ELR (cell line): ENCODE data around the gene THAP5.
A peak's percentile ranks its signal among the peaks of the same experiment; 100 is the strongest.

ENCODE experiments used
- DNase-seq: peaks from one replicate; pipeline ENCODE4 v3.0.0-alpha.2; 2015; ENCODE audit warnings: low read depth

THAP5 gene

DNA sequence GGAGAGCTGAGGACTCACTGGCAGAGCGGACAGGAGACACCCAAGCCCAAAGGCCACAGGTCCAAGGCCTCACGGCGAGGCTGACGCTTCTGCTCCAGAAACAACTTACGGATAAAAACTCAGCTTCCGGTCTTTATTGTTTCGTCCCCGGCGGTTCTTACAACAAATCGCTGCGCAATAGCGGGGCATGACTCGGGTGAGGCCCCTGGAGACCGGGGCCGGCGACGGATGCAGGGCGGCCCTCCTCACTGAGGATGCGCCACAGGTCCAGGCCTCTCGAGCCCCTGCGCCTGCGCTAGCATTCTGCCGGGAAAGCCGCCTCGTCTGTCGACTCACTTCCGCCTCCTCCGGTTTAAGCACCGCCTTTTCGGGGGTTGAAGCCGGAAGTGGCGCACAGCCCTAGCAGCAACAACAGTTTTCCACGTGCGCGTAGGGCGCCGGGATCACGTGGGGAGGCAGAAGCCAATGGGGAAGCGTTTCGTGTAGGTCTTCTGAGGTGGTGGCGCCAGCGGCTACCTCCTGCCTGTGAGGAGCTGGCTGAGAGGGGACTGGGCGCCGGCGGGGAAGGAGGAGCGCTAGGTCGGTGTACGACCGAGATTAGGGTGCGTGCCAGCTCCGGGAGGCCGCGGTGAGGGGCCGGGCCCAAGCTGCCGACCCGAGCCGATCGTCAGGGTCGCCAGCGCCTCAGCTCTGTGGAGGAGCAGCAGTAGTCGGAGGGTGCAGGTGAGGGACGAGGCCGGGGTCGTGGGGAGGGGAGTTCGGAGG, at the start of gene THAP5, which contains the start of gene DNAJB9:
THAP5 (minus strand) TSS at position 326 of the 765 bp plus-strand sequence; CDS start at position 189, 137 bp downstream.
DNAJB9 (plus strand) TSS at position 494 of the 765 bp plus-strand sequence. CDS start 1,853 bp downstream, outside the sequence.
- DNase-seq = peak; percentile 99

GRCh38 chr7:108618056-108618455, 48.5 kb upstream of the THAP5 start:
- DNase-seq = no peak

DNA sequence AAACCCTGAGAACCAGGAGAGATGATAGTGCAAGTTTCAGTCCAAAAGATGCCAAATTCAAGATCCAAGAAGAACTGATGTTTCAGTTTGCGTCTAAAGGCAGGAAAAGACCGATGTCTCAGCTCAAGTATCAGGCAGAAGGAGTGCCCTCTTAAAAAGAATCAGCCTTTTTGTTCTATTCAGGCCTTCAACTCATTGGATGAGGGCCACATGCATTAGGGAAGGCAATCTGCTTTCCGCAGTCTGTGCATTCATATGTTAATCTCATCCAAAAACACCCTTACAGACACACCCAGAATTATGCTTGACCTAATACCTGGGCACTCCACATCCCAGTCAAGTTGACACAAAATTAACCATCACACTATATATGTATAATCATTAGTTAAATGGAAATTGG, 45.4 kb upstream of the THAP5 start:
- DNase-seq = no peak

GRCh38 chr7:108613949-108614381, 44.5 kb upstream of the THAP5 start:
- DNase-seq = no peak

GRCh38 chr7:108613147-108613948, 43.8 kb upstream of the THAP5 start:
- DNase-seq = peak; percentile 56

GRCh38 chr7:108611268-108611667, 41.8 kb upstream of the THAP5 start:
- no peak for DNase-seq

DNA sequence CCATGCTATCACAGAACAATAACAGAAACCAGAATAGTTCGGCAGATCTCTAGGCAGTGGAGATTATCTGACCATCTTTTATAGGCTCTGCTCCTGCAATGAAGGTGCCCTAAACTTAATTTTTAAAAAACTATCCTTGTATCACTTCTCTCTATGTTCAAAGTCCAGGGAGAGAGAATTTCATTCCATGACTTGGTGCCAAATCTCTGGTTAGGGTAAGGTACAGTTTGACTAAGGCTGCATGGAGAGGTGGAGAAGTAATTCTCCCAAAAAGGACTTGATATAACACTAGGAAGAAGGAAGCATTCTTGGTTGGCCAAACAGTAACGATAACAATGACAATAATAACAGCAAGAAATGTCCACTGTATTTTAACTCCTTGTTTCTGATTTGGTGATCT, 40.1 kb upstream of the THAP5 start:
- no peak for DNase-seq

GRCh38 chr7:108605559-108606201, 36.2 kb upstream of the THAP5 start:
- DNase-seq = no peak

DNA sequence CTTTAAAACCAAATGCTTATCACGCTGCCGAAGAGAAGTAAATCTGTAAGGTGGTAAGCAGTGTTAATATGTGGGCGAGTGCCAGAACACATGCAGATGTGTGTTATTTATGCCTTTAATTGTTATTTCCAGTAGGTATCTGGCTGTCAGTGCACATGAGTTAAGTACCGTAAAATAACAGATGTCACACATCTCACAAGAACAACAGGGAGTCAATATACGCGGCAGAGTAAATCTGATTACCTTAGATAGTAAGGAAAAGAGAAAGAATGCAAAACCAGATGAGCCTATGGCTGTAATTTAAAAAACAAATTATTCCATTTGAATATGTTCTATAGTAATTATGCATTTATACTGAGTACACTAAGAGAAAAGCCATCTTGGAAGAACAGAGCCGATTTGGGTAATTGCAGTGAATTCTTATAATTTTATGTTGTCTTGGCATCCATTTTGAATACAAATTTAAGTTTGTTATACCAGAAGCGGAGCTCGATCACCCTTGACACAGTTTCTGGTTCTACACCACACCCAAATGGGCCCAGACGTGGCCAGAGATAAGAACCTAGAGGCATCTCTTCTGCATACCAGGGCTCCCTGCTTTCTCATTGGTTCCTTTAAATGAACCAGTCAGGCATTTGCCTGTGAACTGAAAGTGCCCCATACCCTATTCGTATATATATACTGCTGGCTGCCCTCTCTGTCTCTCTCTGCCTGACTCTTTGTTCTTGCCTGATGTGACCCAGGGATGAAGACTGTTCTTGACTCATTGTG, 35.0 kb upstream of the THAP5 start:
- no peak for DNase-seq

GRCh38 chr7:108603656-108604306, 34.3 kb upstream of the THAP5 start:
- no peak for DNase-seq

GRCh38 chr7:108600399-108600798, 30.9 kb upstream of the THAP5 start:
- DNase-seq = no peak

DNA sequence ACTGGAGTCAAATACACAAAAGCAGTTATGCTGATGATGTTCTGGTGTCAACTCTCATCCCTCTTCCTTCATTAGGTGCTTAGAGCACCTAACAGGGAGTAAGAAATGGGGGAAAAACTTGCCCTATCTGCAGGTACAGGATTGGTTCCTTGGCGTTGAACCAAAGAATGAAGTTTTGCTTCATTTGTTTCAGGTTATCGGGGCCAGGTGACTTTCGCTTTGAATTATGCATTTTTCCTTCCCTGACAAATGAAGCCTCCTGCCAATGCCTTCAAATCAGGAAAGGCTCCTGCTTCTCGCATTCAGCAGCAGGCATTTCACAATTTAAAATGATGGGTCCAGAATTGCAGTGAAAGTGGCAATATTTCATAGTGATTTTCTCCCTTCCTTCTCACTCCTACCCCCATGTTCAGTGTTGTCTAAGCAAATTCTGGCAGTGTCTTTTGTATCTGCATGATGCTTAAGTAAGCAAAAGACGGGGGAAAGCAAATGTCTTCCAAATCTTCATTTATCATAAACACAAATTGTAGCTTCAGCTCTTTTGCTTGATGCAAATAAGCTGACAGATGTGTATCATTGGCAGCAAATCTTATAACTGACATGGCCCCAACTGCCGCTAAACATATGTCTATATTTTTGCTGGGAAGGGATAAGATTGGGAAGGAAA, 29.5 kb upstream of the THAP5 start:
- no peak for DNase-seq

- DNase-seq = no peak
Observed at GRCh38 chr7:108598153-108598552, 28.6 kb upstream of the THAP5 start.

DNA sequence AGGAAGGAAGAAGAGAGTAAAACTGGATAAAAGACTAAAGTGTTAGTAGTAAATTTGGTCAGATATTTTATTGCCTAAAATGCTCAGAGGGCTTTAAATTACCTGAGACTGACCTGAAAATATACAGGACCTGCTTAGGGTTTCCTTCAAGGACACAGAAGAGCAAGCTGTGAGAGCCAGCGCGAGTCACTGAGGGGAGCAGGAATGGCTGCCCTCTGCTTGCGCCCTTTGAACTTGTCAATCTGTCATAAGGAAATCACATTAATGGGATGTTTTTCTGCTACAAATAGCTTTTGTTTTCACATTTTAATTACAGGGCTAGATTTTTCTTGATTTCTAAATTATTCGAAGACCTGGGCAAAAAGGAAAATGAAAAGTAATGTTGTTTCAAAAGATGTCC, 27.1 kb upstream of the THAP5 start:
- DNase-seq = no peak

DNA sequence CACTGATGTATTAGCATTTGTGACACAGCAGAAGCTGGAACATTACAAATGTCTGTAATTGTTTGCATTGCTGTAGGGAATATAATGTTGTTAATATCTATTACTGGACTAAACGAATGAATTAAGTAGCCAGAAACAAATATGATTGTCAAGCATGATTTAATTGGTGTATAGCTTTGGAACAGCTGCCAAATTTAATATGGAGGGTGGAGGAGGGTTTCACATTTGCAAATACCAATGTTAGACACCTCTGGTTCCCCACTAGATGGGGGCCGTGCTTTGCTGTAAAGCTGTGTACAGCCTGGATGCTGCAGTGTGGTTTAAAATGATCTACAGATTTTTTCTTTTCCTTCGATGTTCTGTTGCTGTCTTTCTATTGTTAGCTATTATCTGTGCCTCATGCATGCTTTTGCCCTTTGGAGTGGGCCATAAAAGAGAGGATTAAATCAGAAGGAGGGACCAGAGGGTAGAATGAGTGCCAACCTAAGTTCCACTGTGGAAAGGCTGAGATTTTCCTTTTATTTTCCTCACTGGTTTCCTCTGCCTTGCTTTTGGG, 23.2 kb upstream of the THAP5 start:
- peak; percentile 41 for DNase-seq

DNA sequence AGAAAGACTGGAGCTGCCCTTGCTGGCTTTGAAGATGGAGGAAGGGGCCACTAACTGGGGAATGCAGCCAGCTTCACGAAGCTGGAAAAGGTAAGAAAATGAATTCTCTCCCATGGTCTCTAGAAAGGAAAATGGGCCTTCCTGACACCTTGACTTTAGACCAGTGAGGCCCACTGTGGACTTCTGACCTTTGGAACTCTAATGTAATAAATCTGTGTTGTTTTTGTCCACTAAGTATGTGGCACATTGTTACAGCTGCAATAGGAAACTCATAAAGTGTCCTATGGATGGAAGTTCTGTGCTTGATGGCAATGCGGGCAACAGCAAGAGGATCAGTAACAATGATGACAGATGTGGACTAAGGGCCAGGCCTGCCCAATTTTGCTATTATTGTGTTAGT, 21.1 kb upstream of the THAP5 start:
- no peak for DNase-seq

DNA sequence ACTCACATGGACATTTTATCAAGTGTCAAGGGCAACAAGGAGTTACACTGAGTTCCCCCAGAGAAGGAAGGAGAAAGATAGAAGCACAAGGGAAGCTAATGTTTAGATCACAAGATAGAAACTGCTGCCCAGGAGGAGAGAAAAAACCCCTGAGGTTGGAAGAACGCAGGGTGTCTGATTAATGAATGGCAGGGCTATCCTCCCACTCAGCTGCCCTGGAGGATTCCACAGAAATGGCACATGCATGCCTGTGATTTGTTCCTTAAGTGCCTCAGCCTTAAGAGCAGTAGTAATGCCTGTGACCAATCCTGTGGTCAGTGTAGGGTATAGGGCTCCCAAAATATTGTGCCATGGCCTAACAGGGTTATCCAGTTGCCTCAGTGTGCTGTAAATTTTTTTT, 20.4 kb upstream of the THAP5 start:
- no peak for DNase-seq

DNA sequence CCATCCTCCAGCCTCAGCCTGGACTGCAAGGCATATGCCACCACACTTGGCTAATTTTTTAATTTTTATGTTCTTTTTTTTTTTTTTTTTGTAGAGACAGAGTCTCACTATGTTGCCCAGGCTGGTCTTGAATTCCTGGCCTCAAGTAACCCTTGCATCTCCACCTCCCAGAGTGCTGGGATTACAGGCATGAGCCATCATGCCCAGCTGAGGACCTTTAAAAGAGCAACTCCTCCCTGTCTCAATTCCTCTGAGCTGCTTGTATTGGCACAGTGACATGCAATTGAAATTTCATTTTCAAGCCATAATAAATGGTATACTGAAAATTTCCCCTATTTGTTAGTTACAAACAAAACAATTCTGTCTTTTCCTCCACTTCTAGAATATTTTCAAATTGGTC, 19.7 kb upstream of the THAP5 start:
- no peak for DNase-seq

GRCh38 chr7:108586274-108586710, 16.8 kb upstream of the THAP5 start:
- DNase-seq = no peak

- no peak for DNase-seq
Observed at GRCh38 chr7:108585843-108586242, 16.3 kb upstream of the THAP5 start.
